Retinal pigment epithelial cell (primary cell): ENCODE data around the gene ALOX5.

ENCODE experiments used
- DNase-seq: peaks from one replicate; pipeline ENCODE4 v3.0.0-alpha.2; 2010; ENCODE audit warnings: low read depth
- H3K4me3 ChIP-seq: 2 replicates; pipeline ENCODE4 v1.5.1; 2011; ENCODE audit warnings: mild to moderate bottlenecking, low read length, control low read depth, moderate library complexity
- CTCF ChIP-seq: conservative IDR thresholded peaks from 2 replicates; pipeline ENCODE4 v1.5.1; 2011; ENCODE audit warnings: low read depth, low read length, control low read depth, inconsistent platforms

ALOX5 gene

GRCh38 chr10:45468079-45468478, 94.1 kb downstream of the ALOX5 start:
- H3K4me3 ChIP-seq = no peak overlapping the region
- no peak for TF ChIP-seq CTCF
- no peak for DNase-seq

- H3K4me3 ChIP-seq = no peak overlapping the region
- TF ChIP-seq CTCF = no peak
Observed at GRCh38 chr10:45470098-45471012, 96.3 kb downstream of the ALOX5 start.

GRCh38 chr10:45471059-45471458, 97.0 kb downstream of the ALOX5 start:
- DNase-seq = no peak
- no peak for TF ChIP-seq CTCF
- H3K4me3 ChIP-seq = no peak overlapping the region

More at GRCh38 chr10:45470098-45471012, 96.3 kb downstream of the ALOX5 start:
- DNase-seq = peak; percentile 20

- no peak for TF ChIP-seq CTCF
- no peak for DNase-seq
- no peak overlapping the region for H3K4me3 ChIP-seq
Observed at GRCh38 chr10:45471531-45472310, 97.7 kb downstream of the ALOX5 start.

GRCh38 chr10:45473126-45473525, 99.1 kb downstream of the ALOX5 start:
- no peak for DNase-seq
- no peak for TF ChIP-seq CTCF
- H3K4me3 ChIP-seq = no peak overlapping the region

GRCh38 chr10:45476559-45476958, 102.5 kb downstream of the ALOX5 start:
- no peak for TF ChIP-seq CTCF
- DNase-seq = no peak
- no peak overlapping the region for H3K4me3 ChIP-seq
